Pulmonary artery endothelial cell (primary cell): ENCODE measurements around the gene SBNO1. TPM values are rescaled to one million over a fixed set of nuclear protein-coding genes. Genes with fewer than 3 reads are reported as not detected.
"Not testable (repeated sequence)": the region's sequence is repeated elsewhere in the genome, so short reads cannot be mapped to it uniquely, and the experiment has no call there.

Experiments used
- DNase-seq: peaks from one replicate; pipeline ENCODE4 v3.0.0-alpha.2; 2011; ENCODE audit warnings: low read depth, low spot score
- total RNA-seq: library from RNA; depleted of rRNA; stranded (reverse); fragments of >200 nt; gene quantifications from 2 replicates; pipeline ENCODE4 v1.2.3, GENCODE V29; 2014

SBNO1 gene
- total RNA-seq, 1 donor from 2014 or later = 25.1 TPM

GRCh38 chr12:123271001-123271668 lies 93.5 kb downstream of the SBNO1 start:
- DNase-seq = no peak

- DNase-seq = no peak
Observed at GRCh38 chr12:123270214-123271000, 94.2 kb downstream of the SBNO1 start.

- no peak for DNase-seq
Observed at GRCh38 chr12:123269896-123270213, 94.8 kb downstream of the SBNO1 start.

DNA sequence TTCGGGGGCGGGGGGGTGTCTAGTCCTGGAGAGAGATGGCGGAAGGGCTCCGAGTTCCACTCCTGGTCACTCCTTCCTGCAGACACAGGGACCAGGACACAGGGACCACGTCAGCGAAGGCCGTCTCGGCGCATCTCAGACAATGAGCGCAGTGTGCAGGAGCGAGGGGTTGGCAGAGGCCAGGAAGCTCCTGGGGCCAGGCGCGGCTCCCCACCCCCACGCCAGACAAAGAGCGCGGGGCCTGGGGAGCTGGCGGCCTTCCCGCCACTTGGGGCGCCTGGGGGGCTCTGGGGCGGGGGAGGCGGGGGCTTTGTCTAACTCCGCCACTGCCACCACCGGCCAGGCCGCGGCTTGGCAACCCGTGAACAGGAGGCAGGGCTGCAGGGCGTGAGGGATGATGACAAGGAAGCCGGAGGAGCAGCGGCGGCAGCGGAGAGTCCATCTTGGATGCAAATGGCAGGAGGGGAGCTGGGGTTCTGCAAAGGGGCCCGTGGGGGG lies 95.2 kb downstream of the SBNO1 start:
- DNase-seq = no peak

DNA sequence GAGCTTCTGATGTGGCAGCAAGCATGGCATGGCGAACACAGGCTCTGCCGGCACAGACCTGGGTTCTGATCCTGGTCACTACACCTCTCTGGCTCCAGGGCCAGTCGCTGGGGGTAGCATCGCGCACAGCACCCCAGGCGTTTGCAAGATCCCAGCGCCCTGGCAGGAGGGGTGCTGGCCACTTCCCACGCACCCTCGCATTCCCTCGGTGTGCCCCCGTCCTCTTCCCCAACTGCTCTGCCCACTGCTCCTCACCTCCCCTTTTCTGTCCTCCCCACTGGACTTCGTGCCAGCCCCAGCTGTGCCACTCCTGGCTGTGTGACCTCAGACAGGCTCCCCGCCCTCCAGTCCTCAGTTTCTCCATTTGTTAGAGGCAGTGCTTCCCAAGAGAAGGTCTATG lies 95.8 kb downstream of the SBNO1 start:
- no peak for DNase-seq

GRCh38 chr12:123267991-123268843 lies 96.4 kb downstream of the SBNO1 start:
- DNase-seq = no peak

GRCh38 chr12:123267335-123267920 lies 97.2 kb downstream of the SBNO1 start:
- DNase-seq = no peak

GRCh38 chr12:123266679-123267277 lies 97.9 kb downstream of the SBNO1 start:
- DNase-seq = no peak

GRCh38 chr12:123265851-123266678 lies 98.6 kb downstream of the SBNO1 start:
- DNase-seq = no peak

DNA sequence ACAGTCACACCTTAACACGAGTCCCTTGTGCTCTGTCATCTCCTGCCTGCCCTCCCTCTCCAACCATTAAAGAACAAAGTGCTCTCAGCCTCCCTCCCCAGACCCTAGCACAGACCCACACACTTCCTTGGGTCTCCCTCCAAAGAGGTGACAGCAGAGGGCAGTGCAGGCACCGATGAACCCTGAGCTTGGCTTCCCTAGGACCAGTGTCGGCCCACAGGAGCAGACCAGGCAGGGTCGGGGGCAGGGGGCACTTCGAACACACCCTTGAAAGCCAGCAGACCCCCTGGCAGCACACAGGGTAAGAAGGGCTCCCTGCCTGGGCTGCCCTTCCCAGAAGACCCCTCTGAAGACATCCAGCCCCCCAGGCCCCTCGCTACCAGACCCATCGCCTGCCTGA lies 100.0 kb downstream of the SBNO1 start:
- DNase-seq = no peak

DNA sequence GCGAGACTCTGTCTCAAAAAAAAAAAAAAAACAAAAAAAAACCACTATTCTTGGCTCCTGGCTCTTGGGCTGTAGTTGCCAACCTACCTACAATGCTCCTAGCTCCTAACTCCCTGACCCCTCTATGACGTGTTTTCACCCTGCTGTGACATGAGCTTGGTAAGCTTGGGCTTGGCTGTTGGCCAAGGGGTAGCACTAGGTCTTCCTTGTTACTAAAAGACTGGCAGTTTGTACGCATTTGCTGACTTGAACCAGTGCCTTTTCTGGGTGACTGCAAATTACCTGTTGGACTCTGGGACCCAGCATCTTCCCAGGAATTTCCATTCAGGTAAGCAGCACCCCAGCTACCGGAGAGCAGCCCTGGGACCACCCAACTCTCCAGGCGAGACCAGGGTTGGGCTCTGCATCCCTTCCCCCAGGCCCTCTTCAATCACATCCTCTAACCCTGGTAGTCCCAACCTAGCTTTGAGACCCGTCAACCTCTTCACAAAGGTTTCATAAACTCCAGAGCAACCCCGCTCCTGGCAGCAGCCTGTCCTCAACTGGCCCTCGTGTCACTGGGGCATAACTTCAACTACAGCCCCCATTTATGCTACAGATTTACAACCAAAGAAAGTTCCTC lies 101.3 kb downstream of the SBNO1 start:
- no peak for DNase-seq

DNA sequence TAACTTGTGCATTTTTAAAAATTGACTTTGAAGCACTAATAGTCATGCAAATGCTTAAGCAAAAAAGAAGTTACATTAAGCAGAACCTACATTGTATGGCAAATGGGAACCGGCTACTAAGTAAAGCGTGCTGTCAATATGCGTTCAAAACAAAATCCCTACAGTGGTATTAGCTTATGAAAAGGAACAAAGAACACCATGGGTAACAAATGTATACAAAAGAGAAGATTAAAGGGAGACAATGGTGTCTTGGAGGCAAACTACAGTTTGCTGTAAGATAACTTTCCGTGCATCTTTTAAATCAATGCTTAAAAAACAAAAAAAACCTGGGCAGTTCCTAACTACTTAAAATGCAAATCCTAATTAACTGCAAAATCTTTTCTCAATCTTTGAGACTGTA lies 103.5 kb downstream of the SBNO1 start:
- no peak for DNase-seq

- DNase-seq = no peak
Observed at GRCh38 chr12:123260081-123260480, 104.6 kb downstream of the SBNO1 start.

DNA sequence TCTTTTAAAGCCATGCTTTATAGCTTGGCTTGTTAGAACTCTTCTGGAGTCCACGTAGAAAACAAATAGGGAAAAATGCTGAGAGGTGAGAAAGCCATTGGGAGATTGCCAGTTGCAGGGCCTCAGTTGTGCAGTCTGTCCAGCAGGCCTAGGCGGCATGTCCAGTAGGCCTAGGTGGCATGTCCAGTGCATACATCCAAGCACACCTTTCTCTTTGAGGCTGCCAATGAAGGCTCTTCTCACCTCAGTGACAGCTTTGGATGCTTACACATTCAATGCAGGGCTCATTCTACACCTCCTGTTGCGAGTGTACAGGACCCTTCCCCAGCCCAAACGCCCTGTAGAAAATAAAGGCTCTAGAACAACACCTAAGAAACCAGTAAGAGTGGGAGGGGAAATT lies 106.1 kb downstream of the SBNO1 start:
- DNase-seq = no peak

DNA sequence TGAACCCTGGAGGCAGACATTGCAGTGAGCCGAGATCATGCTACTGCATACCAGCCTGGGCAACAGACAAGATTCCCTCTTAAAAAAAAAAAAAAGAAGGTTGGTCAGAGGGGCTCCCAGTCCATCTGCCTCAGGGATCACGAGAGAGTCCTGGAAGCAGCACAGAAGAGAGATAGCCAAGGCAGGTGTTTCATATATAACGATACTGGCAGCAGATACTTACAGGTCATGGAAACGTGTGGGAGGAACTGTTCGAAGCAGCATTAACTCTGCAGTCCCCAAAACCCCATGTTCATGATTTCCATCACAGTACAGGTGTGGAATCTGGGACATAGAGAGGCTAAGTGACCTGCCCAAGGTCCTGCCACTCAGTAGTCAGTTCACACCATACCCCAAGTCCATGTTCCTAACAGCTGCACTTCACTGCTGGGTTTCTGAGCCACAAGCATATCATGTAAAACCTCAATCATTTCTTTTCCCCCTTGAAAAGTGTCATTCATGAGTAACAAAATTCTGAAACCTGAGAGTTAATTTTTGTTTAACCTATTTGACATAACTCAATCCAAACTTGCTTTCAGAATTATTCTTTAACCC lies 109.7 kb downstream of the SBNO1 start:
- DNase-seq = no peak

- DNase-seq = no peak
Observed at GRCh38 chr12:123253641-123254459, 110.8 kb downstream of the SBNO1 start.

DNA sequence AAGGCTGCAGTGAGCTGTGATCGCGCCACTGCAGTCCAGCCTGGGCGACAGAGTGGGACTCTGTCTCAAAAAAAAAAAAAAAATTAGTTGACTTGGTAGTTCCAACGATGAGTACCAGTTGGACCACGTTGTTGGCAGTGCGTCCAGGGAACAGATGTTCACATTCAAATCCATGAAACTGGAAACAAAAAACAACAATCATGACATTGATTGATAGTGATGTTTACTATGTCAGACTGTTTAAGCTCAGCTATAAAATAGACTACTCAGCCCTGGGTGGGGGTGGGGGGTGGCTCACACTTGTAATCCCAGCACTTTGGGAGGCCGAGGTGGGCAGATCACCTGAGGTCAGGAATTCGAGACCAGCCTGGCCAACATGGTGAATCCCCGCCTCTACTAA lies 112.3 kb downstream of the SBNO1 start:
- DNase-seq = not testable (repeated sequence)

DNA sequence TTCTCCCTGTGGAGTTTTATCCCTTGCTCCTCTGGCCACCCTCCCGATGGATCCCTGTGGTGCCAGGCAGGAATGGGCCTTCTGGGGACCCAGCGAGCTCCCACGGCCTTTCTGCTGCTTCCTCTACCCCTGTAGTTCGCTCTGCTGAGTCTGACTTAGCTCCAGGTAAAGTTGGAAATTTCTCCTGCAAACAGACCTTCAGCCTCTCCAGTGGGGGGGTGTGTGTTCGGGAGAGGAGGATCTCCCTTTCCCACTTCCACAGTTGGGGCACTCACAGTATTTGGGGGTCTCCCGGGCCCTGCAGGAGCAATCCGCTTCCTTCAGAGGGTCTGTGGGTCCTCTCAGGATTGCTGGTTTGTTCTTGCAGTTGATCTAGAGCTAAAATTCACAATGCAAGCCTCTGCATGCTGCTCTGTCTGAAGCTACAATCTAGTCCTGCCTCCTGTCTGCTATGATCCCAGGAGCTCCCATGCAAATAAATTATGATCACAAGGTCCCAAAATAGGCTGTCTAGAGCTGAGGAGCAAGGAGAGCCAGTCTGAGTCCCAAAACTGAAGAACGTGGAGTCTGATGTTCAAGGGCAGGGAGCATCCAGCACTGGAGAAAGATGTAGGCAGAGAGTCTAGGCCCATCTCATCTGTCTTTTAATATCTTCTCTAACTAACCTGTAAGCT lies 113.1 kb downstream of the SBNO1 start:
- DNase-seq = no peak
